Activated naive CD8-positive, alpha-beta T cell treated with anti-CD3 and anti-CD28 coated beads, Interleukin-2, amount 10 ng/mL, durations not matched to agents 7 days and 5 days (primary cell): ENCODE results near the gene THBD. TPM values are rescaled to one million over a fixed set of nuclear protein-coding genes. Genes with fewer than 3 reads are reported as not detected.

ENCODE experiments used
- ATAC-seq: fragments of 150-1000 bp; cut with Tn5 transposase; one replicate; pipeline ENCODE4 v1.10.0; 2021; ENCODE audit warnings: low read depth, moderate library complexity
- POLR2A ChIA-PET: fragments of 350-600 bp; sonication (Branson Sonifier 250); formaldehyde crosslinking; loops from one replicate; lab custom pipeline; 2021; ENCODE audit warnings: antibody characterized with exemption; lab: Charles Lee
- DNase-seq: peaks from one replicate; pipeline ENCODE4 v3.0.0; 2021
- H3K27ac Mint-ChIP-seq: one replicate; pipeline ENCODE4 v1.8.0; 2022; ENCODE audit warnings: mild to moderate bottlenecking, mixed read lengths
- H3K27me3 Mint-ChIP-seq: one replicate; pipeline ENCODE4 v1.8.0; 2022; ENCODE audit warnings: mild to moderate bottlenecking, moderate library complexity, mixed read lengths
- H3K36me3 Mint-ChIP-seq: one replicate; pipeline ENCODE4 v1.8.0; 2021; ENCODE audit warnings: mild to moderate bottlenecking, mixed read lengths
- H3K4me1 Mint-ChIP-seq: one replicate; pipeline ENCODE4 v1.8.0; 2021; ENCODE audit warnings: mixed read lengths
- H3K4me3 Mint-ChIP-seq: one replicate; pipeline ENCODE4 v1.8.0; 2022; ENCODE audit warnings: mild to moderate bottlenecking, moderate library complexity, mixed read lengths
- H3K9me3 Mint-ChIP-seq: one replicate; pipeline ENCODE4 v1.8.0; 2021; ENCODE audit warnings: mixed read lengths
- total RNA-seq, 2 experiments: library from RNA; stranded (reverse); gene quantifications; one replicate each; pipeline ENCODE4 v1.2.3, GENCODE V29; 2021

Gene THBD
- total RNA-seq, 2 experiments from 2014 or later: 0.22 to 0.34 TPM

GRCh38 chr20:23080521-23080920 is 31.0 kb upstream of the THBD start:
- H3K4me3 Mint-ChIP-seq: no peak overlapping the region
- H3K36me3 Mint-ChIP-seq: no peaks in the 10 kb centered on the region
- H3K4me1 Mint-ChIP-seq: peaks cover 4% of the 10 kb centered on the region
- no peak for ATAC-seq
- peaks cover 4% of the 10 kb centered on the region for H3K27me3 Mint-ChIP-seq
- H3K27ac Mint-ChIP-seq: no peak overlapping the region
- POLR2A ChIA-PET: no interaction called here
- H3K9me3 Mint-ChIP-seq: no peaks in the 10 kb centered on the region
- DNase-seq: no peak

GRCh38 chr20:23079926-23080325 is 30.5 kb upstream of the THBD start:
- H3K4me3 Mint-ChIP-seq: no peak overlapping the region
- POLR2A ChIA-PET: no interaction called here
- no peaks in the 10 kb centered on the region for H3K9me3 Mint-ChIP-seq
- ATAC-seq: no peak
- no peak for DNase-seq
- H3K4me1 Mint-ChIP-seq: peaks cover 4% of the 10 kb centered on the region
- no peak overlapping the region for H3K27ac Mint-ChIP-seq
- H3K36me3 Mint-ChIP-seq: no peaks in the 10 kb centered on the region
- peaks cover 4% of the 10 kb centered on the region for H3K27me3 Mint-ChIP-seq

GRCh38 chr20:23079016-23079351 is 29.5 kb upstream of the THBD start:
- H3K36me3 Mint-ChIP-seq: no peaks in the 10 kb centered on the region
- ATAC-seq: no peak
- no peak overlapping the region for H3K4me3 Mint-ChIP-seq
- H3K27ac Mint-ChIP-seq: no peak overlapping the region
- POLR2A ChIA-PET: no interaction called here
- H3K4me1 Mint-ChIP-seq: peaks cover 4% of the 10 kb centered on the region
- no peak for DNase-seq
- no peaks in the 10 kb centered on the region for H3K9me3 Mint-ChIP-seq
- peaks cover 4% of the 10 kb centered on the region for H3K27me3 Mint-ChIP-seq

- H3K27me3 Mint-ChIP-seq: peaks cover 4% of the 10 kb centered on the region
- POLR2A ChIA-PET: no interaction called here
Observed at GRCh38 chr20:23078351-23079015, 29.0 kb upstream of the THBD start.

GRCh38 chr20:23077277-23077676 is 27.8 kb upstream of the THBD start:
- POLR2A ChIA-PET: no interaction called here
- H3K36me3 Mint-ChIP-seq: no peaks in the 10 kb centered on the region
- ATAC-seq: no peak
- H3K27ac Mint-ChIP-seq: no peak overlapping the region
- peaks cover 4% of the 10 kb centered on the region for H3K27me3 Mint-ChIP-seq
- no peaks in the 10 kb centered on the region for H3K9me3 Mint-ChIP-seq
- DNase-seq: no peak
- H3K4me1 Mint-ChIP-seq: no peaks in the 10 kb centered on the region
- H3K4me3 Mint-ChIP-seq: no peak overlapping the region

More at GRCh38 chr20:23078351-23079015, 29.0 kb upstream of the THBD start:
- Mint-ChIP-seq H3K27ac (no peak overlapping the region), H3K4me3 (no peak overlapping the region), H3K36me3 (no peaks in the 10 kb centered on the region), H3K9me3 (no peaks in the 10 kb centered on the region), H3K4me1 (peaks cover 4% of the 10 kb centered on the region)
- DNase-seq (no peak), ATAC-seq (no peak)

GRCh38 chr20:23074052-23074451 is 24.6 kb upstream of the THBD start:
- H3K27ac Mint-ChIP-seq: no peak overlapping the region

GRCh38 chr20:23072892-23073586 is 23.6 kb upstream of the THBD start:
- H3K4me1 Mint-ChIP-seq: no peaks in the 10 kb centered on the region
- H3K4me3 Mint-ChIP-seq: no peak overlapping the region
- no peaks in the 10 kb centered on the region for H3K36me3 Mint-ChIP-seq
- H3K27ac Mint-ChIP-seq: no peak overlapping the region
- peaks cover 6% of the 10 kb centered on the region for H3K27me3 Mint-ChIP-seq
- ATAC-seq (no peak), DNase-seq (no peak)
- no peaks in the 10 kb centered on the region for H3K9me3 Mint-ChIP-seq
- POLR2A ChIA-PET: no interaction called here

More at GRCh38 chr20:23074052-23074451, 24.6 kb upstream of the THBD start:
- H3K4me1 Mint-ChIP-seq: no peaks in the 10 kb centered on the region
- no peak overlapping the region for H3K4me3 Mint-ChIP-seq
- no peaks in the 10 kb centered on the region for H3K9me3 Mint-ChIP-seq
- ATAC-seq: no peak
- no peak for DNase-seq
- peaks cover 6% of the 10 kb centered on the region for H3K27me3 Mint-ChIP-seq
- POLR2A ChIA-PET: no interaction called here
- H3K36me3 Mint-ChIP-seq: no peaks in the 10 kb centered on the region

GRCh38 chr20:23071996-23072395 is 22.5 kb upstream of the THBD start:
- H3K9me3 Mint-ChIP-seq: no peaks in the 10 kb centered on the region
- peaks cover 6% of the 10 kb centered on the region for H3K27me3 Mint-ChIP-seq
- no peak for ATAC-seq

GRCh38 chr20:23071398-23071797 is 21.9 kb upstream of the THBD start:
- Mint-ChIP-seq H3K4me3 (no peak overlapping the region), H3K9me3 (no peaks in the 10 kb centered on the region), H3K27ac (no peak overlapping the region), H3K27me3 (peaks cover 2% of the 10 kb centered on the region), H3K4me1 (no peaks in the 10 kb centered on the region), H3K36me3 (no peaks in the 10 kb centered on the region)
- DNase-seq (no peak), ATAC-seq (no peak)
- POLR2A ChIA-PET: no interaction called here

More at GRCh38 chr20:23071996-23072395, 22.5 kb upstream of the THBD start:
- H3K4me1 Mint-ChIP-seq: no peaks in the 10 kb centered on the region
- no peaks in the 10 kb centered on the region for H3K36me3 Mint-ChIP-seq
- H3K27ac Mint-ChIP-seq: no peak overlapping the region
- DNase-seq: no peak
- no peak overlapping the region for H3K4me3 Mint-ChIP-seq
- POLR2A ChIA-PET: no interaction called here

GRCh38 chr20:23069108-23069507 is 19.6 kb upstream of the THBD start:
- POLR2A ChIA-PET: no interaction called here
- Mint-ChIP-seq H3K9me3 (no peaks in the 10 kb centered on the region), H3K27ac (no peak overlapping the region)

GRCh38 chr20:23068283-23068682 is 18.8 kb upstream of the THBD start:
- DNase-seq (no peak), ATAC-seq (no peak)
- POLR2A ChIA-PET: no interaction called here
- no peak overlapping the region for H3K27ac Mint-ChIP-seq
- peaks cover 4% of the 10 kb centered on the region for H3K27me3 Mint-ChIP-seq
- H3K36me3 Mint-ChIP-seq: no peaks in the 10 kb centered on the region
- H3K9me3 Mint-ChIP-seq: no peaks in the 10 kb centered on the region
- H3K4me3 Mint-ChIP-seq: no peak overlapping the region
- H3K4me1 Mint-ChIP-seq: no peaks in the 10 kb centered on the region

More at GRCh38 chr20:23069108-23069507, 19.6 kb upstream of the THBD start:
- peaks cover 4% of the 10 kb centered on the region for H3K27me3 Mint-ChIP-seq
- H3K4me1 Mint-ChIP-seq: no peaks in the 10 kb centered on the region
- no peak for DNase-seq
- ATAC-seq: no peak
- no peaks in the 10 kb centered on the region for H3K36me3 Mint-ChIP-seq
- no peak overlapping the region for H3K4me3 Mint-ChIP-seq

- ATAC-seq (no peak), DNase-seq (no peak)
- Mint-ChIP-seq H3K4me3 (no peak overlapping the region), H3K36me3 (no peaks in the 10 kb centered on the region), H3K27ac (no peak overlapping the region), H3K4me1 (no peaks in the 10 kb centered on the region), H3K27me3 (peaks cover 4% of the 10 kb centered on the region), H3K9me3 (no peaks in the 10 kb centered on the region)
- POLR2A ChIA-PET: no interaction called here
Observed at GRCh38 chr20:23066772-23067171, 17.3 kb upstream of the THBD start.

- H3K4me1 Mint-ChIP-seq: no peaks in the 10 kb centered on the region
- no peaks in the 10 kb centered on the region for H3K36me3 Mint-ChIP-seq
- H3K4me3 Mint-ChIP-seq: no peak overlapping the region
- DNase-seq (no peak), ATAC-seq (no peak)
- no peak overlapping the region for H3K27ac Mint-ChIP-seq
- H3K9me3 Mint-ChIP-seq: no peaks in the 10 kb centered on the region
- POLR2A ChIA-PET: no interaction called here
- peaks cover 4% of the 10 kb centered on the region for H3K27me3 Mint-ChIP-seq
Observed at GRCh38 chr20:23065266-23066201, 16.1 kb upstream of the THBD start.
